A673 (cell line): Measurements from ENCODE around the gene ELFN2. TPM values are rescaled to one million over a fixed set of nuclear protein-coding genes. Genes with fewer than 3 reads are reported as not detected.

ENCODE experiments used
- BruUV-seq: library from RNA; stranded (reverse); fragments of 400-500 nt; replicated peaks from 2 replicates; lab custom pipeline; 2021; lab: Mats Ljungman, UMichigan
- CTCF ChIA-PET: fragments of 300-600 bp; sonication (Branson Sonifier 250); formaldehyde crosslinking; loops from one replicate; lab custom pipeline; 2022; ENCODE audit warnings: antibody characterized with exemption; lab: Charles Lee
- POLR2A ChIA-PET: fragments of 300-600 bp; sonication (Branson Sonifier 250); formaldehyde crosslinking; loops from one replicate; lab custom pipeline; 2022; ENCODE audit warnings: antibody characterized with exemption; ENCODE audit not compliant: low non-redundant PET; lab: Charles Lee
- DNase-seq: peaks from one replicate; pipeline ENCODE4 v3.0.0-alpha.2; 2015; ENCODE audit warnings: low spot score
- H3K27ac ChIP-seq: fragments of 200-600 bp; sonication (generic); 2 replicates; pipeline ENCODE4 v1.5.1; 2016; ENCODE audit warnings: mixed run types, low read depth, mild to moderate bottlenecking, mixed read lengths, antibody characterized with exemption, low read length; ENCODE audit not compliant: poor library complexity, severe bottlenecking
- H3K27me3 ChIP-seq: fragments of 200-600 bp; sonication (generic); replicated peaks from 2 replicates; pipeline ENCODE4 v1.6.1; 2017; ENCODE audit warnings: mixed run types, low read depth, mild to moderate bottlenecking, mixed read lengths, antibody characterized with exemption, low read length; ENCODE audit not compliant: insufficient read depth, poor library complexity
- H3K36me3 ChIP-seq: fragments of 200-600 bp; sonication (generic); 2 replicates; pipeline ENCODE4 v1.6.1; 2016; ENCODE audit warnings: mixed run types, mild to moderate bottlenecking, mixed read lengths, antibody characterized with exemption, low read length; ENCODE audit not compliant: insufficient read depth, poor library complexity, severe bottlenecking
- H3K4me1 ChIP-seq: fragments of 200-600 bp; sonication (generic); 2 replicates; pipeline ENCODE4 v1.6.1; 2017; ENCODE audit warnings: mixed run types, mild to moderate bottlenecking, mixed read lengths, antibody characterized with exemption, low read length; ENCODE audit not compliant: insufficient read depth, poor library complexity, severe bottlenecking
- H3K4me3 ChIP-seq: fragments of 200-600 bp; sonication (generic); 2 replicates; pipeline ENCODE4 v1.5.1; 2016; ENCODE audit warnings: low read depth, mixed run types, mild to moderate bottlenecking, mixed read lengths, low read length; ENCODE audit not compliant: poor library complexity, severe bottlenecking
- H3K9me3 ChIP-seq: fragments of 200-600 bp; sonication (generic); 2 replicates; pipeline ENCODE4 v1.6.1; 2016; ENCODE audit warnings: mixed run types, low read depth, mild to moderate bottlenecking, mixed read lengths, antibody characterized with exemption, low read length; ENCODE audit not compliant: poor library complexity, severe bottlenecking
- CTCF ChIP-seq: fragments of 300-800, 200-600 bp; sonication (generic); conservative IDR thresholded peaks from 2 replicates; pipeline ENCODE4 v1.5.1; 2017; ENCODE audit warnings: low read depth, mild to moderate bottlenecking, antibody characterized with exemption, low read length, moderate library complexity, mixed read lengths
- EZH2 ChIP-seq: fragments of 200-600 bp; sonication (generic); IDR thresholded peaks from 2 replicates; pipeline ENCODE4 v1.6.1; 2017; ENCODE audit warnings: borderline replicate concordance, low read depth, mild to moderate bottlenecking, mixed read lengths, antibody characterized with exemption, low read length; ENCODE audit not compliant: poor library complexity, severe bottlenecking
- intact Hi-C: fragments of 100-400 bp; cut with micrococcal nuclease; formaldehyde crosslinking; loops from one replicate; pipeline ENCODE4 v1.10.0; 2022; ENCODE audit not compliant: unreplicated experiment
- total RNA-seq: library from RNA; stranded (reverse); gene quantifications from 2 replicates; pipeline ENCODE4 v1.2.3, GENCODE V29; 2021

Gene ELFN2
- total RNA-seq, 1 experiment from 2014 or later, result not detected

GRCh38 chr22:37375801-37376200 is 51.5 kb downstream of the ELFN2 start:
- no TSS peak for BruUV-seq

GRCh38 chr22:37374571-37374970 is 52.7 kb downstream of the ELFN2 start:
- DNase-seq, result no peak
- Histone ChIP-seq H3K4me1 (no peaks in the 10 kb centered on the region), H3K27ac (no peak overlapping the region), H3K4me3 (no peak overlapping the region), H3K36me3 (no peaks in the 10 kb centered on the region), H3K27me3 (no peaks in the 10 kb centered on the region), H3K9me3 (no peaks in the 10 kb centered on the region)
- intact Hi-C loops, result no loop called here
- no peak for TF ChIP-seq EZH2
- no peak for TF ChIP-seq CTCF
- BruUV-seq, result no TSS peak
- CTCF ChIA-PET, result no interaction called here
- POLR2A ChIA-PET, result no interaction called here

More at GRCh38 chr22:37375801-37376200, 51.5 kb downstream of the ELFN2 start:
- no peak overlapping the region for H3K27ac ChIP-seq
- H3K27me3 ChIP-seq, result no peaks in the 10 kb centered on the region
- H3K36me3 ChIP-seq, result no peaks in the 10 kb centered on the region
- ChIA-PET POLR2A (no interaction called here), CTCF (interaction anchor here (0.5 kb wide), 1 partner anchor 36 kb away, joined by 3 read pairs; no protein-coding TSS in a partner anchor)
- no peak overlapping the region for H3K4me3 ChIP-seq
- intact Hi-C loops, result no loop called here
- no peak for DNase-seq
- H3K9me3 ChIP-seq, result no peaks in the 10 kb centered on the region
- H3K4me1 ChIP-seq, result no peaks in the 10 kb centered on the region
- no peak for TF ChIP-seq CTCF
- no peak for TF ChIP-seq EZH2

GRCh38 chr22:37373451-37373850 is 53.8 kb downstream of the ELFN2 start:
- CTCF ChIA-PET, result no interaction called here
- H3K27me3 ChIP-seq, result no peaks in the 10 kb centered on the region
- TF ChIP-seq EZH2, result no peak
- TF ChIP-seq CTCF, result no peak
- POLR2A ChIA-PET, result no interaction called here
- no peaks in the 10 kb centered on the region for H3K4me1 ChIP-seq
- H3K4me3 ChIP-seq, result no peak overlapping the region
- no peaks in the 10 kb centered on the region for H3K9me3 ChIP-seq
- intact Hi-C loops, result no loop called here
- H3K36me3 ChIP-seq, result no peaks in the 10 kb centered on the region
- no TSS peak for BruUV-seq
- no peak for DNase-seq
- no peak overlapping the region for H3K27ac ChIP-seq
